GM23248 (cell line): ENCODE measurements around the gene CCR3.

Source experiments
- EZH2 ChIP-seq: fragments of 200-600 bp; sonication (generic); IDR thresholded peaks from 2 replicates; pipeline ENCODE4 v1.6.1; 2018; ENCODE audit warnings: antibody characterized with exemption, mild to moderate bottlenecking; ENCODE audit not compliant: insufficient read depth, poor library complexity, severe bottlenecking
- EZH2phosphoT487 ChIP-seq: fragments of 200-600 bp; sonication (generic); IDR thresholded peaks from 2 replicates; pipeline ENCODE4 v1.6.1; 2018; ENCODE audit warnings: antibody characterized with exemption, moderate library complexity, mild to moderate bottlenecking, low read depth; ENCODE audit not compliant: insufficient read depth

DNA sequence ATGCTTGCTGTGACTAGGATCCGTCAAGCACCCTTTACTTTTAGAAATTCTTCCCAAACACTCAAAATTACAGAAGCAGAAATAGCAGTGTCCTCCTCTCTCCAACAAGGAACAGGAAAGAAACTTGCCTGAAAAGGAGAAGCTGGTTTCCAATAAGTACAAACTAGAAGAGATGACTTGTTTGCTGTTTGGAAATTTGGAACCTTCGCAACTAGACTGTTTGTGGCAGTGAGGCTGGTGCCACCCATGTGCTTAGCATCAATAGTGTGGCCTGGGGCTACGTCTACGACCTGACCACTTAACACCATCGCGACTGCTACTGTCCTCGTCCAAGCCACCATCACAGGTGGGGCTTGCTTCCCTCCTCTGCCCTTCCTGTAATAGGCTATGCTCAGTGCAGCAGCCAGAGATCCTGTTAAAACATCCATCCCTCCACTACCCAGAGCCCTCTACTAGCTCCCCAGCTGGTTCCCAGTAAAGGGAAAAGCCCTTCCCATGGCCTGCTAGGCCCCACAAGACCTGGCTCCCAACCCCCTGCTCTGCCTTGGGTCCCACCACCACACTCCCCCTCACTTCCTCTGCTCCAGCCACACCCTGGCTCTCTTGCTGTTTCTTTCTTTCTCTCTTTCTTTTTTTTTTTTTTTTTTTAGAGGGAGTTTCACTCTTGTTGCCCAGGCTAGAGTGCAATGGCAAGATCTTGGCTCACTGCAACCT is 59.0 kb downstream of the CCR3 start:
- TF ChIP-seq EZH2: no peak
- no peak for TF ChIP-seq EZH2phosphoT487
